OCI-LY3 (cell line): ENCODE results near the gene CFAP46.

Experiments
- CTCF ChIP-seq: fragments of 200-600, 300-600 bp; sonication (generic); IDR thresholded peaks from 2 replicates; pipeline ENCODE4 v1.5.1; 2014; ENCODE audit warnings: antibody characterized with exemption, low read length, low read depth
- EZH2phosphoT487 ChIP-seq: fragments of 200-600 bp; shearing (Covaris generic); IDR thresholded peaks from 2 replicates; pipeline ENCODE4 v1.6.1; 2018; ENCODE audit warnings: antibody characterized with exemption, mixed run types, low read depth

- TF ChIP-seq CTCF (no peak), EZH2phosphoT487 (no peak)
Observed at GRCh38 chr10:132916421-132916841, 25.9 kb downstream of the CFAP46 start.
